ENCODE results near the gene NTF4. TPM values are rescaled to one million over a fixed set of nuclear protein-coding genes. Genes with fewer than 3 reads are reported as not detected.
"Not testable (repeated sequence)": the region's sequence is repeated elsewhere in the genome, so short reads cannot be mapped to it uniquely, and the experiment has no call there.

NTF4 gene
- total RNA-seq, 1 experiment from 2014 or later: 4.0 TPM

- in situ Hi-C loops (cut with HindIII; ENCODE audit: low pct_unique_long_range_greater_than_20kb, low sequenced_read_pairs): no loop called here
- no peak for DNase-seq (ENCODE audit: low read depth)
Measured at GRCh38 chr19:49094505-49095482, 30.2 kb upstream of the NTF4 start.

DNA sequence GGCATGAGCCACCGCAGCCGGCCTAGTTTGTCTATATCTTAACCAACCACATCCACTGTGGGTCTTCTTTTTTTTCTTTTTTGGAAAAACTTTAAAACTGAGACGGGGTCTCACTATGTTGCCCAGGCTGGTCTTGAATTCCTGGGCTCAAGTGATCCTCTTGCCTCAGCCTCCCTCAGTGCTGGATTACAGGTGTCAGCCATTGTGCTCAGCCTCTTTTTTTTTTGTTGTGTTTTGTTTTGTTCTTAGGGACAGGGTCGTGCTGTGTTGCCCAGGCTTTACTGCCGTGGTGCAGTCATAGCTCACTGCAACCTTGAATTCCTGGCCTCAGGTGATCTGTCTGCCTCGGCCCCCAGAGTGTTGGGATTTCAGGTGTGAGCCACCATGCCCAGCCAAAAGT lies 28.1 kb upstream of the NTF4 start:
- in situ Hi-C loops (cut with HindIII; ENCODE audit: low pct_unique_long_range_greater_than_20kb, low sequenced_read_pairs): no loop called here
- DNase-seq (ENCODE audit: low read depth): no peak

DNA sequence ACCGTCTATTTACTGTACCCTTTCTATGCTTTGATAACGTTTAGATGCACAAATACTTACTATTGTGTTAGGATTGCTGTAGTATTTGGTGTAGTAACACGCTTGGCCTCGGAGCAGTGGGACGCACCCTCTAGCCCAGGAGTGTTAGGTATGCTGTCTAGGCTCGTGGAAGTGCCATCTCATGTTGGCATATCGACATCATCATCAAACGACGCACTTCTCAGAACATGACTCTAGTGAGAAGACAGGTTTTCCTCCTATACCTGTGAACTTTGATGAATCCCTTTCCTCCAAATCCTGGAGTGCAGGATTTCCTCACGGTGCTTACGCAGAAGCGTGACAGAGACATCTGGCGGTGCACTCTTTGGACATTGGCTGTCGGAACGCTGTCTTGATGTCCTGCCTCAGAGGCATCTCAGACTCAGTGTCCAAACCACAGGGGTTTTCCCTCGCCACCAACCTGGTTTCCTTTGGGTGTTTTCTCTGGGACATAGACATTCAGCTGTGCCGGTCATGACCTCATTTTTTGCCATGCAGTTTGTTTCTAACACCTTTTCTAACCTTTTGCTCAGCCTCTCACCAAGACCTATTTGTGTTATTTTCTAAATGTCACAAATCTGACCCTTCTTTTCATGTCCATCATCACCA lies 26.9 kb upstream of the NTF4 start:
- in situ Hi-C loops (cut with HindIII; ENCODE audit: low pct_unique_long_range_greater_than_20kb, low sequenced_read_pairs): no loop called here
- no peak for DNase-seq (ENCODE audit: low read depth)

GRCh38 chr19:49086296-49086695 lies 21.7 kb upstream of the NTF4 start:
- in situ Hi-C loops (cut with HindIII; ENCODE audit: low pct_unique_long_range_greater_than_20kb, low sequenced_read_pairs): no loop called here
- DNase-seq (ENCODE audit: low read depth): no peak

DNA sequence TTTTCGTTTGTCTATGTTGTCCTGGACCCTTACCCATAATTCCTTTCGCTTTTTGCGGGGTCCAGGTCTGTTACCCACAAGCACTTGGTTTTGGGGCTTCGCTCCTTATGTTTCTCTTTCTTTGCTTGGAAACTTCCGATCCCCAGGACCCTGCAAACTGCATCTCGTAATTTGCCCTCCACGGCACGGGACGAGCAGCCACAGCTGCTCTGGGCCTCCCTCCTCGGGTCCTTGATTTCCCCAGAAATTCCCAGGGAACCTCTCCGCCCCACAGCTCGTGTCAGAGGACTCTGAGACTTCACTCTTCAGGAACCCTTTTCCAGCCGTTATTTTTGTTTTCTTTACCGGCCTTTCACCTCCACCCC lies 21.2 kb upstream of the NTF4 start:
- peak; percentile 29 for DNase-seq (ENCODE audit: low read depth)
- in situ Hi-C loops (cut with HindIII; ENCODE audit: low pct_unique_long_range_greater_than_20kb, low sequenced_read_pairs): no loop called here

- peak; percentile 99 for DNase-seq (ENCODE audit: low read depth)
- in situ Hi-C loops (cut with HindIII; ENCODE audit: low pct_unique_long_range_greater_than_20kb, low sequenced_read_pairs): no loop called here
Measured at GRCh38 chr19:49085020-49085867, 20.6 kb upstream of the NTF4 start, which contains the start of gene SNRNP70. Gene SNRNP70 (plus strand): TSS chr19:49085451. CDS start chr19:49086415, 964 bp downstream.

DNA sequence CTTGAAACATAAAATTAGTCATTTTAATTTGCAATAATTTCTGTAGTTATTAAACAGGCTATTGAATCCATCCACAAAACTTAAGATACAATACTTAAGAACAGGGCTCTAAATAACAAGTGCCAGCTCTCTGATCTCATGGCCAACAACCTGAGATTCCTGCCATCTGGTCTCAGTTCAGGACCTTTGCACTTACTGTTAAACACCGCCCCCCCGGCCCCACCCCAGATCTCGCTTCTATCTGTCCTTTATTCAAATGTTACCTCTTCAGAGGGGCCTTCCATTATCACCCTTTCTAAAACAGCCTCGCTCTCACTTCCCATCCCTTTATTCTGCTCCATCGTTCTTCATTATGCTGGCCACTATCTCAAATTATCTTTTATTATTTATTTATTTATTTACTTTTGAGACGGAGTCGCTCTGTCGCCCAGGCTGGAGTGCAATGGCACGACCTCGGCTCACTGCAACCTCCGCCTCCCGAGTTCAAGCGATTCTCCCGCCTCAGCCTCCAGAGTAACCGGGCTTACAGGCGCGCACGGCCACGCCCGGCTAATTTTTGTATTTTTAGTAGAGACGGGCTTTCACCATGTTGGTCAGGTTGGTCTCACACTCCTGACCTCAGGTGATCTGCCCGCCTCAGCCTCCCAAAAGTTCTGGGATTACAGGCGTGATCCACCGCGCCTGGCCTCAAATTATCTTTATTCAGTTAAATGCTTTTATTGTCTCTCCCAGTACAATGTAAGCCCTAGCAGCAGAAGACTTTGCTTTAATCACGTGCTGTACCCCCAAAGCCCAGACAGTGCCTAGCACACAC lies 19.8 kb upstream of the NTF4 start:
- no peak for DNase-seq (ENCODE audit: low read depth)
- in situ Hi-C loops (cut with HindIII; ENCODE audit: low pct_unique_long_range_greater_than_20kb, low sequenced_read_pairs): no loop called here

DNA sequence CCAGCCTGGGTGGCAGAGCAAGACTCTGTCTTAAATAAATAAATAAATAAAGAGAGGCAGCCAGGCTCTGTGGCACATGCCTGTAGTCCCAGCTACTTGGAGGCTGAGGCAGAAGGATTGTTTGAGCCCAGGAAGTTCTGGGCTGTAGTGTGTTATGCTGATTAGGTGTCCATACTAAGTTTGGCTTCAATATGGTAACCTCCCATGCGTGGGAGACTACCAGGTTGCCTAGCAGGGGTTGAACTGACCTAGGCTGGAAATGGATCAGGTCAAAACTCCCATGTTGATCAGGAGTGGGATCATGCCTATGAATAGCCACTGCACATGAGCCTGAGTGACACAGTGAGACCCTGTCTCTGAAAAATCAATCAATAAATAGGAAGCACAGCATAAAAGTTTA lies 16.7 kb upstream of the NTF4 start:
- in situ Hi-C loops (cut with HindIII; ENCODE audit: low pct_unique_long_range_greater_than_20kb, low sequenced_read_pairs): no loop called here
- no peak for DNase-seq (ENCODE audit: low read depth)

- no peak for DNase-seq (ENCODE audit: low read depth)
- in situ Hi-C loops (cut with HindIII; ENCODE audit: low pct_unique_long_range_greater_than_20kb, low sequenced_read_pairs): no loop called here
Measured at GRCh38 chr19:49080392-49080791, 15.8 kb upstream of the NTF4 start.

DNA sequence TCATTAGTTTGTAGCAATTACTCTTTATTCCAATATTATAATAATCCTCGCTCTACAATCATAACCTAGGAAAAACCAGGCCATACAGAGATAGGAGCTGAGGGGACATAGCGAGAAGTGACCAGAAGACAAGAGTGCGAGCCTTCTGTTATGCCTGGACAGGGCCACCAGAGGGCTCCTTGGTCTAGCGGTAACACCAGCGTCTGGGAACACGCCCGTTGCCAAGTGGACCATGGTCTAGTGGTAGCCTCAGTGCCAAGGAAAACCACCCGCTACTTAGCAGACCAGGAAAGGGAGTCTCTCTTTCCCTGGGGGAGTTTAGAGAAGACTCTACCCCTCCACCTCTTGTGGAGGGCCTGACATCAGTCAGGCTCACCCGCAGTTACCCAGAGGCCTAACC lies 10.3 kb upstream of the NTF4 start:
- peak; percentile 64 for DNase-seq (ENCODE audit: low read depth)
- in situ Hi-C loops (cut with HindIII; ENCODE audit: low pct_unique_long_range_greater_than_20kb, low sequenced_read_pairs): not testable (repeated sequence)

GRCh38 chr19:49073514-49074378 lies 9.1 kb upstream of the NTF4 start:
- in situ Hi-C loops (cut with HindIII; ENCODE audit: low pct_unique_long_range_greater_than_20kb, low sequenced_read_pairs): no loop called here
- DNase-seq (ENCODE audit: low read depth): no peak

DNA sequence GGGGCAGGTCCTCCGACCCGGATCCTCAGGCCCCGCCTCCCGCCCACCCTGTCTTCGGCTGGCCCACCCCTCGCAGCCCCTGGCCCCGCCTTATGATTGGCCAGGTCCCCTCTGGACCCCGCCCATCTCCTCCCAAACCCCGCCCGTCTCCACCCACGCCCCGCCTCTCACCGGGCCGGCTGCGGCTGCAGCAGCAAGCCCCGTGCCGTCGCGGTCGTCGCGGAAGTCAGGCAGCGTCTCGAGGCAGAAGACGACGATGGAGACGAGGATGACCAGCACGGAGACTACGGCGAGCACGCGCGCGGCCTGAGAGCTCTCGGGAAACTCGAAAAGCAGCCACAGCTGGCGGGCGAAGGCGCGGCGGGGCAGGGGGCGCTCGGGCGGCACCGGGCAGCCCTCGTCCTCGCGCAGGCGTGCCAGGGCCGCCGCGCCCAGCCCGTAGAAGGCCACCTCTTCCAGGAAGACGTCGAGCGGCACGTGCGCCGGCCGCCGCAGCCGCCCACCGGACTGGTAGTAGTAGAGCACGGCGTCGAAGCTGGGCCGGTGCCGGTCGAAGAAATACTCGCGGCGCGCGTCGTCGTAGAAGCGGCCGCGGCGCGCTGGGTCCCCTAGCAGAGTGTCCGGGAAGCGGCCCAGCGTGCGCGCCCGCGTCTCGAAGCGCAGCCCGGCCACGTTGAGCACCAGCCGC lies 7.4 kb upstream of the NTF4 start:
- DNase-seq (ENCODE audit: low read depth): no peak
- in situ Hi-C loops (cut with HindIII; ENCODE audit: low pct_unique_long_range_greater_than_20kb, low sequenced_read_pairs): no loop called here

- no peak for DNase-seq (ENCODE audit: low read depth)
- in situ Hi-C loops (cut with HindIII; ENCODE audit: low pct_unique_long_range_greater_than_20kb, low sequenced_read_pairs): no loop called here
Measured at GRCh38 chr19:49070416-49070815, 5.8 kb upstream of the NTF4 start.

- DNase-seq (ENCODE audit: low read depth): no peak
- in situ Hi-C loops (cut with HindIII; ENCODE audit: low pct_unique_long_range_greater_than_20kb, low sequenced_read_pairs): no loop called here
Measured at GRCh38 chr19:49069026-49069425, 4.4 kb upstream of the NTF4 start.

DNA sequence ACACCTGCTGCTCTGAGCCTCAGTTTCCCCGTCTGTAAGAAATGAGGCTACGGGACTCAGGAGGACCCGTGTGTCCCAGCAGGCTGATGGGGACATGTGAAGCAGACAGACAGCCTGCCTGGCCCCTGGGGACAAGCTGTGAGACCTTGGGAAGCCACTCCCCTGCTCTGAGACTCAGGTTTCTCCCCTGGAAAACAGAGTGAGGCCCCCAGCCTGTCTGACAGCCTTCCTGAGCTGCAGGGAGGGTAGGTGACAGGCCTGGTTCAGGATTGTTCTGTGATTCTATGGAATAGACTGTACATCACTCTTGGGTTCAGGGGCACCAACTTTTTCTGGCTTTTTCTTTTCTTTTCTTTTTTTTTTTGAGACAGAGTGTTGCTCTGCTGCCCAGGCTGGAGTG lies 2.9 kb upstream of the NTF4 start:
- in situ Hi-C loops (cut with HindIII; ENCODE audit: low pct_unique_long_range_greater_than_20kb, low sequenced_read_pairs): no loop called here
- no peak for DNase-seq (ENCODE audit: low read depth)

DNA sequence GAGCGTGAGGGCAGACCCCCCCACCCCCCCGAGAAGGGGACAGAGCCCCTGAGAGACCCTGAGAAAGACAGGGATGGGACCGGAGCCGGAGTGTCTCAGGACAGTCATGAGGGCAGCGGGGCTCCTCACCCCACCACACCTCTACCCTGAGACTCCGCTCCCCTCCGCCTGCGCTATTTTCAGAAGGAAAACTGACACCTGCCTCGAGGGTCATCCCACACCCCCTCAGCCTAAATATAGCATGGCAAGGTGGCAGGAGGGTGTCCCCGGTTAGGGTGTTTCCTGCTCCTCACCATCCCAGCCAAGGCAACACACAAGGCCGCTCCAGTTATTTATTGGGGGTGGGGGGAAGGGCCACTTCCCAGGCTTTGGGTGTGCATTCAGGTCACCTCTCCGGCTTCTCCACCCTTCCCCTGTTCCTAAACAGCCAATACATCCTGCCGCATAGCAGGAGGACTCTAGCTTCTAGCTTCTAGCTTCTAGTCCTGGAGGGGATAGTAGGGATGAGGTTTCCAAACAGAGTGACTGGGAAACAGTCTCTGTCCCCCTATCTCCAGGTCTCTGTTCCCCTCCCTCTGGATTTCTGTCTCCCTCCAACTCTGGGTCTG lies 1.4 kb upstream of the NTF4 start:
- no peak for DNase-seq (ENCODE audit: low read depth)
- in situ Hi-C loops (cut with HindIII; ENCODE audit: low pct_unique_long_range_greater_than_20kb, low sequenced_read_pairs): no loop called here

Measured in Caki2 (cell line).